Measurements from ENCODE around the gene DUSP9.

DNA sequence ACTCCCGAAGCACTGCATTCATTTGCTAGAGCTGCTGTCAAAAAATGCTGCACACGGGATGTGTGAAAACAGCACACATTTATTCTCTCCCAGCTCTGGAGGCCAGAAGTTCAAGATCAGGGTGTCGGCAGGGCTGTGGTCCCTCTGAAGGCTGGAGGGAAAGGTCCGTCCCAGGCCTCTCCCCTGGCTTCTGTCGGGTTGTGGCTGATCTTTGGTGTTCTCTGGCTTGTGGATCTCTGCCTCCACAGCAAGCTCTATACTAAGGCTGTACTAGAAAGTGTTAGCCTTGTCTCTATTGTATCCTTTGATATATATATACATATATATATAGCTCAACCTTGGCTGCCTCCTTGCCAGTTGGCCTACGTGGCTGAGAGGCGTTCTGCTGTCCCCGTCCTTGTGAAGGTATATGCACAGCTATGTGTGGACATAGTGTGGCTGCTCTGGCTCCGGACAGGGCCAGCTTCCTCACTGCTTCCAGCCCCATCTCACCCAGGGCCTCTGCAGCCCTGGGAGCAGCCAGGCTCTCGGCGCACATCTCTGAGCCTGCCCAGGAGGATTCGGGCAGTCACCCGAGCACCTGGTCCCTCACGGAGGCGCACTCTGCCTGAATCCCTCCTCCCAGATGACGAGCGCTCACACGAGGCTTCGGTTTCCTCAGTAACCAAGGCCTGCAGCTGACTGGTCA is 15.0 kb upstream of the DUSP9 start:
- TF ChIP-seq, protein P1, sequence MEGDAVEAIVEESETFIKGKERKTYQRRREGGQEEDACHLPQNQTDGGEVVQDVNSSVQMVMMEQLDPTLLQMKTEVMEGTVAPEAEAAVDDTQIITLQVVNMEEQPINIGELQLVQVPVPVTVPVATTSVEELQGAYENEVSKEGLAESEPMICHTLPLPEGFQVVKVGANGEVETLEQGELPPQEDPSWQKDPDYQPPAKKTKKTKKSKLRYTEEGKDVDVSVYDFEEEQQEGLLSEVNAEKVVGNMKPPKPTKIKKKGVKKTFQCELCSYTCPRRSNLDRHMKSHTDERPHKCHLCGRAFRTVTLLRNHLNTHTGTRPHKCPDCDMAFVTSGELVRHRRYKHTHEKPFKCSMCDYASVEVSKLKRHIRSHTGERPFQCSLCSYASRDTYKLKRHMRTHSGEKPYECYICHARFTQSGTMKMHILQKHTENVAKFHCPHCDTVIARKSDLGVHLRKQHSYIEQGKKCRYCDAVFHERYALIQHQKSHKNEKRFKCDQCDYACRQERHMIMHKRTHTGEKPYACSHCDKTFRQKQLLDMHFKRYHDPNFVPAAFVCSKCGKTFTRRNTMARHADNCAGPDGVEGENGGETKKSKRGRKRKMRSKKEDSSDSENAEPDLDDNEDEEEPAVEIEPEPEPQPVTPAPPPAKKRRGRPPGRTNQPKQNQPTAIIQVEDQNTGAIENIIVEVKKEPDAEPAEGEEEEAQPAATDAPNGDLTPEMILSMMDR (IDR thresholded peaks at IDR 0.05 in 2 of 3, conservative IDR thresholded peaks at IDR 0.05 in 1 of 3; ENCODE audit: borderline replicate concordance in 1 of 3, insufficient read depth in 1 of 3, low read depth in 2 of 3, low read length in 2 of 3) = no peak
- TF ChIP-seq POLR2AphosphoS5 (IDR thresholded peaks at IDR 0.05; ENCODE audit: low read depth, low read length) (no peak), POLR2A (IDR thresholded peaks at IDR 0.05; ENCODE audit: borderline replicate concordance, extremely low read depth, insufficient read depth, insufficient read length) (no peak), EZH2 (IDR thresholded peaks at IDR 0.05) (no peak), JUND (IDR thresholded peaks at IDR 0.05) (no peak), ZNF274 (IDR thresholded peaks at IDR 0.05; ENCODE audit: low read depth, low read length) (no peak), CBX3 (IDR thresholded peaks at IDR 0.05; ENCODE audit: low read depth) (no peak), SRF (IDR thresholded peaks at IDR 0.05; ENCODE audit: low read depth) (no peak), CEBPB (IDR thresholded peaks at IDR 0.05; ENCODE audit: low read depth) (no peak), SP1 (IDR thresholded peaks at IDR 0.05; ENCODE audit: low read depth) (no peak), ELF1 (IDR thresholded peaks at IDR 0.05; ENCODE audit: borderline replicate concordance, low read depth) (no peak)
- TF ChIP-seq, protein P2, sequence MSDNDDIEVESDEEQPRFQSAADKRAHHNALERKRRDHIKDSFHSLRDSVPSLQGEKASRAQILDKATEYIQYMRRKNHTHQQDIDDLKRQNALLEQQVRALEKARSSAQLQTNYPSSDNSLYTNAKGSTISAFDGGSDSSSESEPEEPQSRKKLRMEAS (IDR thresholded peaks at IDR 0.05) = no peak
- TF ChIP-seq, protein P3, sequence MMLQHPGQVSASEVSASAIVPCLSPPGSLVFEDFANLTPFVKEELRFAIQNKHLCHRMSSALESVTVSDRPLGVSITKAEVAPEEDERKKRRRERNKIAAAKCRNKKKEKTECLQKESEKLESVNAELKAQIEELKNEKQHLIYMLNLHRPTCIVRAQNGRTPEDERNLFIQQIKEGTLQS (IDR thresholded peaks at IDR 0.05) = no peak

Measured in HCT116 (cell line).